Stimulated activated CD4-positive, alpha-beta T cell treated with anti-CD3 and anti-CD28 coated beads, Interleukin-4, amount 100 ng/mL, for 24 hours (primary cell): ENCODE results near the gene DPYSL4.

Source experiments
- DNase-seq: peaks from one replicate; pipeline ENCODE4 v3.0.0-alpha.2; 2020

Gene DPYSL4

DNA sequence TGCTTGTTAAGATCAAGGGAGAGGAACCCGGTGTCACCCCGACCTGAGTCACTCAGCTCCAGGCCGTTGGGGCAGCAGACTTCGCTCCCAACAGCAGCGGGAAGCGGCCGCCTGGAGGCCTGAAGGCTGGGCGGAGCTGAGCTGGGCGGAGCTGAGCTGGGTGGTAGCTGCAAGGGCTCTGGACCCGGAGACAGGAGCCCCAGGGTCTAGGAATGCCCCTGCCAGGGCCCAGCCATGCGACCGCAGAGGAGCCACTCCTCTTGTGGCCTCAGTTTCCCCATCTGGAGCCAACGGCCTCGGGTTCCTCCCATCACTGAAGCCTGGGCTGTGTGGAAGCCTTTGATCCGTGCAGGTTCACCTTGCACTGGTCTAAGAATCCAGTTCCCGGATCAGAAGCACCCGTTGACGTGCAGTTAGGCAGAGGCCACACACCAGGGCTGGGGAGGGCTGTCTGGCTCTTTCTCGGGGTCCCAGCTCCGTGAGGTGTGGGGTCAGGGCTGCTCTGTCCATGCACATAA lies 21.9 kb upstream of the DPYSL4 start:
- DNase-seq, result no peak

DNA sequence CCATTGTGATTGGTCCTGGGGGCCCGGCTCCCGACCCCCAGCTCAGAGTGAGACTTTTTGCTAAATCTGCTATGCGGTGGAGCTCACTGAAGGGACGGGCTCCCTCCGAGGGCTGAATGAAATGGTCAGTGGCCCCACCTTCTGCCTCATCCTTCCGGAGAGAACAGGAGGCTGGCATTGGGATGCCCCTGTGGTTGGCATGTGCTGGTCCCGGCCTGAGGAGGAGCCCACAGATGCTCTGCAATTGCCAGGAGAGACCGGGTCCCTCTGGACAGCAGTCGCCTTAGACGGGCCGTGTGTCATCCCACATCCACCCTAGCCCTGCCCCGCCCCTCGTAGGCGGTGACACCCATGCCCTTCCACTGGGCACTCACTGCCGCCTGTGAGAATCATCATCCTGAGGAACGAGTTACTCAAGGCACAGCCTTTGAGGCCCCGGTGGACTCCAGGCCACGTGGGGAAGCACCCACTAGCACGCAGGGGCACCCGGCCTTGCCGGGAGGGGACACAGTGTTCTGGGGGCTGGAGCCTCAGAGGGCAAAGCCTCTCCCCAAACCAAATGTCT lies 21.2 kb upstream of the DPYSL4 start:
- no peak for DNase-seq

DNA sequence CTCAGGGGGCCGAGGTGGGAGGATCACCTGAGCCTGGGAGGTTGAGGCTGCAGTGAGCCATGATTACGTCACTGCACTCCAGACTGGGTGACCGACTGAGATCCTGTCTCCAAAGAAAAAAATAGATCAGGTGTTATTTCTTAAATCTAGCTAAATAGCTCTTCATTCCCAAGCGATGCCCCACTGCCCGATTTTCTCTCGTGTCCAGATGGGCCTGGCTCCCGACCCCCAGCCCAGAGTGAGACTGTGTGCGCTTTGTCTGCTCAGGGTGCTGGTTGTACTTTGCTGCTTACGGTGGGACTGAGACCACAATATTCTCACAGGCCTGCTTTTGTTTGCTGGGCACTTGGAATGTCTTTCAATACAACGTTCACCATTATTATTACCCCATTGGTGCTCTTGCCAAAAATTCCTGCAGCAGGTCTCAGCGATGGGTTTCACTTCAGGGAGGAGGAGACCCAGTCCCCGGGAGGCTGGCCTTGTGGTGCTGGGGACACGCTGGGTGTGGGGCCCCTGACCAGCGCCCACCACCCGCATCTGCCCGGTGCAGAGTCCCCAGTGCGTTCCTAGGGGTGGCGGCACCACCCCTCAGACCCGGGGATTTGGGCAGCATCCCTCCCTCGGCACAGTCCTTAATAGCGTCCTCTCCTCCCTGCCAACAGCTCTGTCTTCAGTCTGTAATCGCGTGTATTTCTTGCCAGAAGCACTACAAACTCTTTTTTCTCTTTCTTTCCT lies 20.4 kb upstream of the DPYSL4 start:
- DNase-seq, result no peak

DNA sequence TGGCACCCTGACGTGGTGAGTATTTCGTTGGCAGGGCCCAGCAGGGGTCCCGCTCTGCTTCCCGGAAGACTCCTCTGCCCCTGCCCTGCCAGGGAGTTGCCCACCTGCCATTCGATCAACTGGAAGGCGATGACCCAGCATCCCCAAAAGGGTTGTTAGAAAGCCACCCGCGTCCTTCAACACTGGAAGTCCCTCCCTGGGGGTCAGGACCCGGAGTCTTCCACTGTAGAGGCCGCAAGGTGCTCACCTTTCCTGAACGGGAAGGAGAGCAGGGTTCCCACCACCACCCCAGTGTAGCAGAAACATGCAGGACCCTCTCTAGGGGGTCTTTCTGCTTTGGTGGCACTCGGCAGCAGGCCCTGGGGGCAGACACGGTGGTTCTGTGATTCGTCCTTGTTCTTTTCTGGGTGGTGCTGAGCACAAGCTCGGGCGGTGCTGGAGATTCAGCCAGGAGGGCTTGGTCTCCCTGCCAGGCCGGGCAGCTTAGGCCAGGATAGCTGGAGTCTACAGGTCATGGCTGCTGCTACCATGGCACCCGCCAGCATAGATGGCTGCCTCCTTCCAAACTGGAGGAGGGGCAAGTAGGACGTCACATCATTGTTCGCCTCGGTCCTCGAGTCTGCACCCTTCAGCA lies 19.6 kb upstream of the DPYSL4 start:
- DNase-seq, result no peak

DNA sequence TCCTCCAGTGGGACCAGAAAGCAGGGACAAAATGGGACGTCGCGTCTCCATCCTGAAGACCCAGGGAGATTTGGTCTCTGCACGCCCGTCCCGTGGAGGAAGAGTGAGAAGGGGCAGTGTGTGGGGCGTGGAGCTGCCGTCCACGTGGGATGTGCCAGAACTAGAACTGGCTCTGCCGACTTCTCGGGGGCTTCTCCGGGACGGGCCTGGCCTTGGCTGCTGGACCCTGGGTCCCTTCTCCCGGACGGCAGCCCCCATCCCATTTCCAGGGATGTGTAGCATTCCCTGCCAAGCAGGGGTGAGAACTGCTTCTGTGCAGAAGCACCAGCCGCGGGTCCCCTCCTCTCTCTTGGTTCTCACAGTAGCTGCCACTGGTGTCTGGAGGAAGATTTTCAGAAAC lies 18.8 kb upstream of the DPYSL4 start:
- no peak for DNase-seq

DNA sequence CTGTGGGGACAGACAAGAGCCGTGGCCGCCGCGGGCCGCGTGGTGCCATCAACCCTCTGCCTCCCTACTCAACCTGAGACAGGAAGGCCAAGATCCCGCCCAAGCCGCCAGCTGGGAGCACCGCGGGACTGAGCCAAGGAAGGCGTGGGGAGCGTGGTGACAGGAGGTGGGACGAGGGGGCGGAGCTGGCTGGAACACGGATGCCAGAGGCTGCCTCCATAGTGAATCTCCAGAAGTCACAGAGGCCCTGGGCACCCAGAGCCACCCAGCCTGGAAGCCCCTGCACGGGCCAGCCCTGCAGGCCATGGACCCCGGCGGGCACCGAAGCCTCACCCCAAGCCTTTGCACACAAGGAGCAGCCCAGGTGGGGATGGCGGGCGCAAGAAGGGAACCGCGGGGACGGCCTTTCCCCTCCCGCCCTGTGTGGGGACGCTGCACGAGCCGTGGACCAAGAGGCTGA lies 18.1 kb upstream of the DPYSL4 start:
- DNase-seq, result no peak

DNA sequence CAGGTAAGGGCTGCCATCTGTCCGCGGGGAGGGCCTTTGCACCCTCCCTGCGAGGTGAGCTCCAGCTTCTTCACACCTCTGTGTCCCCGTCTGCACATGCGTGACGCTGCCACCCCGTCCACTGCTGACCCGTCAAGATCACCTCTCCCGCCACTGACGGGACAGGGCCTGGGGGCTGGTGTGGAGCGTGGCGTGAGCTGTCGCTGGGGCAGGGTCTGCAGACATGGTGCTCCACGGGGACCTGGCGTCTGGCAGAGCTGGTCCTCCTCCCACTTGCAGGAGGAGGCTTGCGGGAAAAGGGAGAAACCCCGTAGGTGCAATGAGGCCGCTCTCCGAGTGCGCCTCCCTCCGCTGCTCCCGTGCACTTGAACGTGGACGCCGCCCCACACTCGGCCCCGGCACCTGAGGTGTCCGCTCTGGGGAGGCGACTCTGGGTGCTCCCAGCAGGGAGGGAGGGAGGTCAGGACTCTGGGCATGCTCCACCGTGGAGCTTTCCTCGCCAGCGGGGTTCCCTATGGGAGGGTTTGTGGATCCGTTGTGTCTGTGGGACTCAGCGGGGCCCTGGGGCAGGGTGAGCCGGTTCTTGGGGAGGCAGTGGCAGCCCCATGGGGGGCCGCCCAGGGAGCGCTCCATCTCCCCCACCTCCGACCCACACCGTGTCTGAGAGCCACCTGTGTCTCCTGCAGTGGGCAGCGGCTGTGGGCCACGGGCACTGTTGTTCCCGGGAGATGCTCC lies 17.6 kb upstream of the DPYSL4 start:
- DNase-seq, result no peak

DNA sequence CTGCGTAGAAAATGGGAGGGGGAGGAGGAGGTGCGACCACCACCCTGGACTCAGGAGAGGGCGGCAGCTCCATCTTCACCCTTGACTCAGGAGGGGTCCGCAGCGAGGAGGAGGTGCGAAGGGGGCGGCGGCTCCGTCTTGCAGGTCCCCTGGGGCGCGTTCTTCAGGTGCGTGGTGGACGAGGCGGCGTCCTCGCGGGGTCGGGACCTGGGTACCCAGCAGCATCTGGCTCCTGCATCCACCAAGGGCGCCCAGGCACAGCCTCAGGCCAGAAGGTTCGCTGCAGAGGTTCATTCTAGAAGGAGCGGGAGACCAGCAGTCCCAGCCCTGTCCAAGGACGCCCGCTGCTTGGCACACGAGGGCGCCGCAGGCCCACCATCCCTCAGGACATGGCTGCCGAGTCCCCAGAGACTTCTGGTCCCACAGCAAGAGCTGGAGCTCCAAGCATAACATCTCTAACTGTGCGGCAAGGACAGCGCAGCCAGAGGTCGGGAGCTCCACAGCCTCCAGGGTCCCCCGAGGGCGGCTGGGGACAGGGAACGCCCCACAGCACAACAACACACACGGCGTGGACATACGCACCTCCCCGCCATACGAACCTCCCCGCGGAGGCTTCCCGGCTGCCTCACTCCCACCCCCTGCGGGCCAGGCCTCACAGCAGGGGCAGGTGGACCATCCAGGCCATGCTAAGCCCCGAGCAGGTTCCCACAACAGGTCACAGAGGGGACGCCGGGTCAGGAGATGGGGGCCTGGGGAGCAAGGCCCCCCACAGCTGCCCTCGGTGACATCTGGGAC lies 16.8 kb upstream of the DPYSL4 start:
- no peak for DNase-seq

DNA sequence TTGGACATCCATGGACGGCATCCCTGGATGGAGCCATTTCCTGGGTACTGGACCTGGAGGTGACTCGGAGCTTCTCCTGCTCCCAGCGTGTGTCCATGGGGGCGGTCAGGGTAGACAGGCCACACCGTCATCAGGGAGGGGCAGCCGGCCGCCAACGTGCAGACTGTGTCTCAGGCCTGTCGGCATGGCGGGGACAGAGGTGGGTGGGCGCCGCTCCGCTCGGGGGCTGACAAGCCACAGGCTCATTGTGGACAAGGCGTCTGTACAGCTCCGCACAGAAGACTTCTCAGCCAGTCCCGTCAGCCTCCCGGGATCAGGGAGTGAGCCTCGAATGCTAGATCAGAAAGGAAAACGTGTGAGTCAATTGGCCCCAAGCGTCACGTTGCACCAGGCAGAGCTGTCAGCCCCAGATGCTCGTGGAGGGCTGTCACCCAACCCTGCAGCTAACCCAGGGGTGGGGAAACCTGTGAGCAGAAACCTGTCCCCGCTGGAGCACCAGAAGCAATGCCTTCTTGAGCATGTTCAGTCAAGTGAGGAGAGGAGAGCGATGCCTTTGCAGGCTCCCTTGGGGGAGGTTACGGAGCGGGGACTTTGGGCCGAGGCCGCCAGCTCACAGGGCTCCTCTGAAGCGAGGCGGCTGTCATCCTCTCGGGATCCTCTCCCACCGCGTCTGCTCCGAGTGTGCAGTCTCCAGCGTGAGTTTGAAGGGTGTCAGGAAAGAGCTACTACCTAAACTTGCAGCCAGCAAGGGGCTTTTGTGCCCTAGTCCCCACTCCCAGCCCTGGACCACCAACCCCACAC lies 16.0 kb upstream of the DPYSL4 start:
- DNase-seq, result no peak

DNA sequence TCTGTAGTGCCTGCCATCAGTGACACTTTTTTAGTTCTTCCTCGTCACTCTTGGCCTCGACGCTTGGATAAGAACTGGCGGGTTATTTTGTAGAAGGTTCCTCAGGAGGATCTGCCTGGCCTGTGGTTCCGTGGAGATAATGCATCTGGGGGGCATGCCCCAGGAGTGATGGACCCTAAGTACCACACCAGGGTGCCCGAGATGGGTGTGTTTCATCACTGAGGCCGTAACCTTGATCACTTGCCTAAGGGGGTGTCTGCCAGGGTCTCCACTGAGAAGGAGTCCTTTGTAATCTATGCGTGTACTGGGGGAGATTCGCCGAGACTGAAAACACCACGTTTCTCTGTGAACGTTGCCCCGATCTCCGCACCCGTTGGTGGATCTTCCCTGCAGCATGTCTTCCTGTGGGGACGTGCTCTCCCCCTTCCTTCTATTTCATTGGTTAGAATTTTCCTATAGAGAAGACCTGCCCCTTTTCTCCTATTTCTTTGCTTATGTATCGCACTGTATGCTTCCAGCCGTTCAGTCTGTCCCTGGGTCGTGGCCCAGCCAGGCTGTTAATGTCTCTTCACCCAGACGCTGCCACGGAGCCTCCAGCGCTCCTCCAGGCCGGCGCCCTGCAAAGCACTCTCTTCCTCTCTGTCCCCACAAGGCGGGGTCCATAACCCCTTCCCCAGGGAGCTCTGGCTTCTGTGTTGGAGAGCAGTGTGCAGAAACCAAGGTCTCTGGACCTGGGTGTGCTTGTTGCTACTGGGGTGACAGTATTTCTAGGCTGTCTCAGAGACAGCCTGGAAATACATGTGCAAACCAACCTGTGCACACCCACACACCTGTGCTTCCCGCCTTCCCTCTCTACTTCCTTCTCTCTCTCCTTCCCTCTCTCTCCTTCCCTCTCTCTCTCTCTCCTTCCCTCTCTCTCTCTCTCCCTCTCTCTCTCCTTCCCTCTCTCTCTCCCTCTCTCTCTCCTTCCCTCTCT lies 14.4 kb upstream of the DPYSL4 start:
- DNase-seq, result no peak

DNA sequence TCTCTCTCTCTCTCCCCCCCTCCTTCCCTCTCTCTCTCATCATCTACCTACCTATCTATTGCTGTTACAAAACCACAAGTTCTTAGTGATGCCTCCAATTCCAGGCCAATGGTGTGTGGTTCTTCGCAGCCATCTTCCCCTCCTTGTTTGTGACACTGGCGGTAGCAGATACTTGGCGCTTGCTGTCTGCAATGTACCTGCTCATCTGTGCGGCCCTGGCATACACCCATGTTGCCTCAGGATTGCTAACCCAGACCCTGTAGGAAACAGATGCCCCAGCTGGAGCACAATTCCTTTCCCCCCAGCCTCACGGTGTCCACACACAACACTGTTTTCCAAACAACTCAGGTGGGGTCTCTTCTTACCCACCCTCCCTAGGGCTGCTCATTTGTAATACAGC lies 13.6 kb upstream of the DPYSL4 start:
- DNase-seq, result no peak

DNA sequence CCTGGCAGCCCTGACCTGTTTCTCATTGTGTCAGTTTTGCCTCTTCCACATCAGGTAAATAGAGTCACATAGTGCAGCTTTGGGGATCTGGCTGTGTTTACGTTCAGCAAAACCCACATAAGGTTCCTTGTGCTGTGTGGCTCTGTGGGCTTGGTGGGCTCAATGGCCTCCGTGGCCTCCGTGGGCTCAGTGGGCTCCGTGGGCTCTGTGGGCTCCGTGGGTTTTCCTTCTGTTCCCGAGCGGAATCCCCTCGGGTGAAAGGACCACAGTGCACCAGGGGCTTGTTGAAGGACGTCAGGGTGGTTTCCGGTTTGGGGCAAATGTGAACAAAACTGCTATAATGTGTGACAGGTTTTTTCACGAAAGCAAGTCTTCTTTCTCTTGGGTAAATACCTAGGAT lies 12.5 kb upstream of the DPYSL4 start:
- DNase-seq, result no peak

DNA sequence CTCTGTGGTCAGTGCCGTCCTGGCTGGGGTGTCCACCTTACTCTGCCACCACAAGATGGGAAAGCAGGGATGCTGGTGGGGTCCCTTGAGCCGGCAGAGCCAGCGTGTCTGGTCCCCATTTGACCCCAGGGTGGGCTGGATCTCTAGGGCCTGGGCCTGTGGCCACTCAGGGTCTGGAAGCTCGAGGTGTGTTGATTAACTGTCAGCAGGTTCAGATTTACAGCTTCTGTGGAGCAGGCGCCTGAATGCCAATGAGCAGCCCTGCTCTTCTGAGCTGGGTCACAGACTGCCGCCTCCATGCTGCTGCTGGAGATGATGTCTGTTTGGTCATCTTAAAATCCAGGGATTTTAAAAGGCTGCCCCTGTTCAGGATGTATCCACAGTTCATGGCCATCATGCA lies 11.3 kb upstream of the DPYSL4 start:
- no peak for DNase-seq

DNA sequence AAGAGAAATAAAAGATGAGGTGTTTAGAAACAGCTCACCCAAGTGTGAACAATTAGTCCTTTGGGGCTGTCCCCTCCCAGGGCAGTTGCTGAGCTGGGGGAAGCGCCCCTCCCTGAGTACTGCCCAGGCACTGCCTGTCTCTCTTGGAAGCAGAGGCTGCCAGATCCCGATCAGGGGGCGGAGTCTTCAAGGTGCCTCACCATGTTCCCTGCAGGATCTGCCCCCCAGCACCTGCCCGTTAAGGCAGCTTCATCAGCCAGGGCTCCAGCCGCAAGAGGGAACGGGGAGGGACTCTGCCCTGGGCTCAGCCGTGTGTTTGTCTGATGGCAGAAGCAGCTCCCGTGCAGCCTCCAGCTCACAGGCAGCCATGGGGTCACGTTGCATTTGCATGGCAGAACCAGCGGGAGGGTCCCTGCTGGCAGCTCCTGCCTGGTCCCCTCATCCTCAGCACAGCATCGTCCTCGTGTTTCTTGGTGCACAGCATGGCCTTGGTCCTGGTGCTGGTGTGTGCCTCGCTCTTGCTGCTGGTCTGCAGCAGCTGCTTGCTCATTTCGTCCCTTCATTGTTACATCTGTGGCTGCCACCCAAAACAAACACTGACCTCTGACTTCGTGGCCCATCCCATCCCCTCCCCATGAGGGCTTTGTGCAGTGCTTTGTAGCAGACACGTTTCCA lies 10.7 kb upstream of the DPYSL4 start:
- DNase-seq, result no peak

DNA sequence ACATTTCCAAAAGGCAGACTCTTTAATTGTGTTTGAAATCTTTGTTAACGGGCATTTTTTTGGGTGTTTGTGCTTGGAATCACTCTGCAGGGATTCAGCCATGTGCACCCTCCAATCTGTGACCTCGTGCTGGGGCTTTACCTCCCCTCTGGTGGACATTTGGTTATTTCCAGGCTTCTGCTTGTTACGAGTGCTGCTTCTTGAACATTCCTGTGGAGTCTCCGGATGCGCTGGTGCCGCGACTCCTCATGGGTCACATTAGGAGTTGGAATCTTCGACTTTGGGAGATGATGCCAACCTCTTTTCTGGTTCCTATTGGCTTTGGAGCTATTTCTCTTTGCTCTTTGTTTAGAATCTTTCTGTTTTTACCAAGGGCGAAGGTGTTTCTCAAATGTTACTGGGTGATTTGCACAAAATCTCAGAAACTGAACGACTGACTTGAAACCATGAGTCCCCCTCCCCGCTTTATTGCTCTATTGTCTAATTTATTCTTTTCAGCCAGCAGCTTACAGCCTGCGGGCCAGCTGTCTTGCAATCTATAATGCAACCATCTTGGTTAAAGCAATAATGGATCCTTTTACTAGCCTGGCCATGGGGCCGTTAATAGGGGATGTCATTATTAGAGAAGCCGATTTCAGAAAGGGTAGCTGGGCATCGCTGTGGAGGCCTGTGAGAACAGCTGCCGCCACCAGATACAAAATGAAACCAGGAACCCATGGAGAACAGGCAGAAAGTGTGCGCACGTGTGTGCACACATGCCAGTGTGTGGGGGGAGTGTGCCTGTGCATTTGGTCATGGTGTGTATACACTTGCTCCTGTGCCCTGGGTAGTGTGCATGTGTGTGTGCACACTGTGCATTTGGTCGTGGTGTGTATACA lies 9.9 kb upstream of the DPYSL4 start:
- DNase-seq, result no peak

DNA sequence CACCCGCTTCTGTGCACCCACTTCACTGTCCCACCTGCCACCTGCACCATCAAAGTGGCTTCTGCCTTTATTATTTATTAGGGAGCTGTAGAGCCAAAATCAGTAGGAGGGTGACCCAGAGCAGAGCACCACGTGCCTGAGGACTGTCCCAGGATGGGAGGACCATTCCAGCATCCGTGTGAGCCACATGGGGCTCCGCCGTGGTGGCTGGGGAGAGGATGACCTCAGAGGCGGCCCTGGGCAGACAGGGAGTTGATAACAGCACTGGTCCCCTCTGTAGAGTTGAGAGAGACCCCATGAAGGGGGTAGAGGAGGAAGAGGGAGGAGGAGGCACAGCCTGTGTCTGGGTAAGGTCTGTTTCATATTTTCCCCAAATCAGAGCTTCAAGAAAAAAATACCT lies 8.7 kb upstream of the DPYSL4 start:
- no peak for DNase-seq

DNA sequence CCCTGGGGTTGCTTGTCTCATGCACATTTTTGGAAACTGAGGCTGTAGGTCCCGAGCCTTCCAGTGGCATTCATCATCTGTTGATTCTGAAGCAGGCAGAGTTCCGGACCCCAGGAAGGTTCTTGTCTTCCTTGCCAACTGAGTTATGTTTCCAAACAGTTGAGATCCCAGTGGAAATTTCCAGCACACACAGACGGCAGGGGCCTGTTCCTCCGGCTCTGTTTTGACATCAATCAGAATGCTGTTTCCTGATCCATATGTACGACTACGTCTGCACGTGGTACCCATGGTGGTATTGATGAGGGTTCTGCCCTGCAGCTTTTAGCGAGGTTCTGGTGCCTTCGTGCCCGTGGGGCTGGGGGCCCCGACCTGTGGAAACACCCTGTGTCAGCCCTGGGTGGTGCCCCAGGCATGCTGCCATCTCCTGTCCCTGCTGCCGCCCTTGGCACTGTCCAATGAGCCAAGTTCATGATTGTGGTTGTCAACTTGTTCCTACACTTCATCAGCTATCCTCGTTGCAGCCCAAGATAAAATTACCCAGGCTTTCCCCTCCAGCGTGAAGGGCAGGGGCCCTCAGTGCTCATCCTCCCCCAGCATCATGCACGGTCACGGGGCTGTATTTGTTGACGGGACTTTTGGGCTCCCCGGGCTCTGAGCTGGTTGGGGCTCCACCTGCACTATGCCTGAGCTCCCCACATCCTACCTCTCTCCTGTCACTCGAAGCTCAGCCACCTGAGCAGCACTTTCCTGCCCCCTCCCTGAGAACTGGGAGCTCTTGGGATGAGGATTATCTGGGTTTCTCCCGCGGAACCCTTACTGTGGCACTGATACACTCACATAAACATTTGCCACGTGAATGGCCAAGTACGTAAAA lies 7.8 kb upstream of the DPYSL4 start:
- DNase-seq, result no peak
